Panc1 (cell line): ENCODE measurements around the gene KLF11. TPM values are rescaled to one million over a fixed set of nuclear protein-coding genes. Genes with fewer than 3 reads are reported as not detected.

Experiments used
- ATAC-seq: fragments of 200-7000 bp; cut with Tn5 transposase; 2 replicates; pipeline ENCODE4 v1.9.1; 2020; ENCODE audit warnings: mild to moderate bottlenecking, moderate library complexity
- BruUV-seq: library from RNA; stranded (reverse); fragments of 400-500 nt; replicated peaks from 2 replicates; lab custom pipeline; 2021; lab: Mats Ljungman, UMichigan
- CTCF ChIA-PET: fragments of 300-600 bp; sonication (Branson Sonifier 250); formaldehyde crosslinking; loops from one replicate; lab custom pipeline; 2022; ENCODE audit warnings: antibody characterized with exemption; lab: Charles Lee
- POLR2A ChIA-PET: fragments of 300-600 bp; sonication (Branson Sonifier 250); formaldehyde crosslinking; loops from one replicate; lab custom pipeline; 2022; ENCODE audit warnings: antibody characterized with exemption; lab: Charles Lee
- DNase-seq: peaks from one replicate; pipeline ENCODE4 v3.0.0-alpha.2; 2010; ENCODE audit warnings: low read depth, low spot score
- H3K27ac ChIP-seq: 2 replicates; pipeline ENCODE4 v1.5.1; 2011; ENCODE audit warnings: mild to moderate bottlenecking, low read length, inconsistent platforms
- H3K27me3 ChIP-seq: fragments of 200-500 bp; sonication (Bioruptor generic); 2 replicates; pipeline ENCODE4 v1.6.0; 2014; ENCODE audit warnings: low read length, inconsistent platforms; ENCODE audit not compliant: control insufficient read depth, insufficient read depth
- H3K36me3 ChIP-seq: fragments of 200-500 bp; sonication (Bioruptor generic); 2 replicates; pipeline ENCODE4 v1.5.1; 2014; ENCODE audit warnings: inconsistent platforms, mild to moderate bottlenecking, low read length, moderate library complexity; ENCODE audit not compliant: control insufficient read depth, insufficient read depth
- H3K4me1 ChIP-seq: 2 replicates; pipeline ENCODE4 v1.5.1; 2011; ENCODE audit warnings: inconsistent platforms, mild to moderate bottlenecking, low read length, moderate library complexity; ENCODE audit not compliant: control insufficient read depth, insufficient read depth
- H3K4me3 ChIP-seq, 2 experiments: 2 replicates each; pipeline ENCODE4 v1.5.1; 2011 to 2012; ENCODE audit warnings: low read depth in 2 of 2, low read length in 2 of 2, mild to moderate bottlenecking in 2 of 2, inconsistent platforms in 1 of 2, moderate library complexity in 1 of 2
- H3K9me3 ChIP-seq: fragments of 200-500 bp; sonication (Bioruptor generic); 2 replicates; pipeline ENCODE4 v1.5.1; 2014; ENCODE audit warnings: low read depth, mild to moderate bottlenecking, inconsistent platforms, low read length, moderate library complexity; ENCODE audit not compliant: control insufficient read depth, insufficient read depth
- CTCF ChIP-seq: fragments of 450-650 bp; IDR thresholded peaks from 2 replicates; pipeline ENCODE4 v1.5.1; 2017; ENCODE audit warnings: mild to moderate bottlenecking
- POLR2AphosphoS5 ChIP-seq: IDR thresholded peaks from 2 replicates; pipeline ENCODE4 v1.6.1; 2012; ENCODE audit warnings: mild to moderate bottlenecking, low read depth, low read length, moderate library complexity
- REST ChIP-seq, 2 experiments: IDR thresholded peaks; 2 replicates each; pipeline ENCODE4 v1.6.1; 2011 to 2012; ENCODE audit warnings: low read depth in 2 of 2, control low read depth in 1 of 2, low read length in 1 of 2, mild to moderate bottlenecking in 1 of 2, moderate library complexity in 1 of 2; ENCODE audit not compliant: insufficient read depth in 1 of 2
- SIN3A ChIP-seq: IDR thresholded peaks from 2 replicates; pipeline ENCODE4 v1.6.1; 2012; ENCODE audit warnings: low read depth, mild to moderate bottlenecking, low read length, moderate library complexity, borderline replicate concordance; ENCODE audit not compliant: insufficient read depth
- TCF7L2 ChIP-seq: IDR thresholded peaks from 2 replicates; pipeline ENCODE4 v1.6.1; 2011; ENCODE audit warnings: mild to moderate bottlenecking, low read depth, low read length, inconsistent platforms
- in situ Hi-C: cut with HindIII; loops from 2 replicates; pipeline ENCODE4 v1.10.0; 2016; ENCODE audit warnings: low sequenced_read_pairs, low pct_unique_long_range_greater_than_20kb
- intact Hi-C: fragments of 100-400 bp; cut with micrococcal nuclease; formaldehyde crosslinking; loops from one replicate; pipeline ENCODE4 v1.10.0; 2022; ENCODE audit not compliant: unreplicated experiment
- total RNA-seq: library from RNA; stranded (reverse); gene quantifications from one replicate; pipeline ENCODE4 v1.2.1, GENCODE V29; 2021; ENCODE audit not compliant: unreplicated experiment

KLF11 gene
- total RNA-seq, 1 experiment from 2014 or later = 23.7 TPM

- TF ChIP-seq REST (IDR thresholded peaks at IDR 0.05; ENCODE audit: insufficient read depth in 1 of 2, low read depth in 2 of 2, low read length in 1 of 2) = no peak
- TF ChIP-seq POLR2AphosphoS5 = no peak
- TF ChIP-seq SIN3A = no peak
- TF ChIP-seq CTCF = no peak
- TF ChIP-seq TCF7L2 = no peak
- Histone ChIP-seq H3K9me3 (no peaks in the 10 kb centered on the region), H3K27me3 (no peaks in the 10 kb centered on the region), H3K27ac (no peak overlapping the region), H3K4me1 (no peaks in the 10 kb centered on the region), H3K4me3 (no peak overlapping the region), H3K36me3 (no peaks in the 10 kb centered on the region)
- in situ Hi-C loops = no loop called here
- BruUV-seq = no TSS peak
- ChIA-PET POLR2A (no interaction called here), CTCF (no interaction called here)
- no peak for DNase-seq
- intact Hi-C loops = no loop called here
- ATAC-seq = peak; percentile 51; the same call in 1 of the 2 replicates
These were observed 36.9 kb upstream of the KLF11 start for GRCh38 chr2:10006236-10007161.

- BruUV-seq = no TSS peak
These were observed 35.9 kb upstream of the KLF11 start for GRCh38 chr2:10007435-10007834.

More at GRCh38 chr2:10007435-10007834, 35.9 kb upstream of the KLF11 start:
- intact Hi-C loops (no loop called here), in situ Hi-C loops (no loop called here)
- Histone ChIP-seq H3K27ac (no peak overlapping the region), H3K36me3 (no peaks in the 10 kb centered on the region), H3K9me3 (no peaks in the 10 kb centered on the region), H3K4me3 (no peak overlapping the region), H3K27me3 (no peaks in the 10 kb centered on the region), H3K4me1 (no peaks in the 10 kb centered on the region)
- DNase-seq = no peak
- CTCF ChIA-PET = interaction anchor here (0.6 to 1.0 kb wide), 2 partner anchors 23 to 297 kb away, joined by 3 to 4 read pairs; no protein-coding TSS in a partner anchor
- TF ChIP-seq POLR2AphosphoS5 = no peak
- TF ChIP-seq SIN3A = no peak
- TF ChIP-seq CTCF = no peak
- no peak for TF ChIP-seq REST (IDR thresholded peaks at IDR 0.05; ENCODE audit: insufficient read depth in 1 of 2, low read depth in 2 of 2, low read length in 1 of 2)
- no peak for TF ChIP-seq TCF7L2
- ATAC-seq = no peak
- POLR2A ChIA-PET = no interaction called here
